ENCODE results near the gene PCSK5. TPM values are rescaled to one million over a fixed set of nuclear protein-coding genes. Genes with fewer than 3 reads are reported as not detected.

The PCSK5 gene
- total RNA-seq, 2 experiments from 2014 or later, result 0.76 TPM; not detected in 1

- no peak for TF ChIP-seq EZH2phosphoT487 (IDR thresholded peaks at IDR 0.05; ENCODE audit: borderline replicate concordance, low read depth, low read length)
- TF ChIP-seq, protein P1, sequence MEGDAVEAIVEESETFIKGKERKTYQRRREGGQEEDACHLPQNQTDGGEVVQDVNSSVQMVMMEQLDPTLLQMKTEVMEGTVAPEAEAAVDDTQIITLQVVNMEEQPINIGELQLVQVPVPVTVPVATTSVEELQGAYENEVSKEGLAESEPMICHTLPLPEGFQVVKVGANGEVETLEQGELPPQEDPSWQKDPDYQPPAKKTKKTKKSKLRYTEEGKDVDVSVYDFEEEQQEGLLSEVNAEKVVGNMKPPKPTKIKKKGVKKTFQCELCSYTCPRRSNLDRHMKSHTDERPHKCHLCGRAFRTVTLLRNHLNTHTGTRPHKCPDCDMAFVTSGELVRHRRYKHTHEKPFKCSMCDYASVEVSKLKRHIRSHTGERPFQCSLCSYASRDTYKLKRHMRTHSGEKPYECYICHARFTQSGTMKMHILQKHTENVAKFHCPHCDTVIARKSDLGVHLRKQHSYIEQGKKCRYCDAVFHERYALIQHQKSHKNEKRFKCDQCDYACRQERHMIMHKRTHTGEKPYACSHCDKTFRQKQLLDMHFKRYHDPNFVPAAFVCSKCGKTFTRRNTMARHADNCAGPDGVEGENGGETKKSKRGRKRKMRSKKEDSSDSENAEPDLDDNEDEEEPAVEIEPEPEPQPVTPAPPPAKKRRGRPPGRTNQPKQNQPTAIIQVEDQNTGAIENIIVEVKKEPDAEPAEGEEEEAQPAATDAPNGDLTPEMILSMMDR (conservative IDR thresholded peaks at IDR 0.05; ENCODE audit: low read length), result no peak
- Histone ChIP-seq H3K4me1 (ENCODE audit: insufficient read depth, low read length, poor library complexity, severe bottlenecking) (no peaks in the 10 kb centered on the region), H3K36me3 (ENCODE audit: insufficient read depth, low read length) (no peaks in the 10 kb centered on the region), H2AFZ (ENCODE audit: low read length) (no peak overlapping the region), H3K9me2 (ENCODE audit: insufficient read depth, low read length) (no peaks in the 10 kb centered on the region), H3K4me3 (ENCODE audit: low read depth, low read length, poor library complexity, severe bottlenecking) (no peak overlapping the region), H3K4me2 (ENCODE audit: low read length) (no peak overlapping the region), H3K9me3 (ENCODE audit: low read length) (no peaks in the 10 kb centered on the region), H3K27ac (ENCODE audit: low read depth, low read length, poor library complexity, severe bottlenecking) (no peak overlapping the region), H4K20me1 (ENCODE audit: insufficient read depth, low read length) (no peaks in the 10 kb centered on the region), H3K79me2 (ENCODE audit: insufficient read depth, low read depth, low read length) (no peaks in the 10 kb centered on the region)
- intact Hi-C loops (cut with micrococcal nuclease; ENCODE audit: unreplicated experiment), result no loop called here
- DNase-seq (ENCODE audit: low spot score), result no peak
- ChIA-PET POLR2A (interaction anchor here (1.5 kb wide), 1 partner anchor 8 kb away, joined by 4 read pairs; no protein-coding TSS in a partner anchor), CTCF (ENCODE audit: unreplicated experiment) (no interaction called here)
- BruUV-seq (replicated peaks), result no TSS peak
Measured at GRCh38 chr9:76161541-76161940, 271.1 kb downstream of the PCSK5 start.

GRCh38 chr9:76162086-76162730, 271.7 kb downstream of the PCSK5 start:
- CTCF ChIA-PET (ENCODE audit: unreplicated experiment), result no interaction called here
- Histone ChIP-seq H3K79me2 (ENCODE audit: insufficient read depth, low read depth, low read length) (no peaks in the 10 kb centered on the region), H3K4me1 (ENCODE audit: insufficient read depth, low read length, poor library complexity, severe bottlenecking) (no peaks in the 10 kb centered on the region), H3K36me3 (ENCODE audit: insufficient read depth, low read length) (no peaks in the 10 kb centered on the region), H3K27ac (ENCODE audit: low read depth, low read length, poor library complexity, severe bottlenecking) (no peak overlapping the region), H3K9me3 (ENCODE audit: low read length) (no peaks in the 10 kb centered on the region), H2AFZ (ENCODE audit: low read length) (no peak overlapping the region), H3K4me2 (ENCODE audit: low read length) (no peak overlapping the region), H3K4me3 (ENCODE audit: low read depth, low read length, poor library complexity, severe bottlenecking) (no peak overlapping the region), H4K20me1 (ENCODE audit: insufficient read depth, low read length) (no peaks in the 10 kb centered on the region), H3K9me2 (ENCODE audit: insufficient read depth, low read length) (no peaks in the 10 kb centered on the region)
- POLR2A ChIA-PET, result no interaction called here
- TF ChIP-seq, protein P1 (conservative IDR thresholded peaks at IDR 0.05; ENCODE audit: low read length), result no peak
- TF ChIP-seq EZH2phosphoT487 (IDR thresholded peaks at IDR 0.05; ENCODE audit: borderline replicate concordance, low read depth, low read length), result no peak
- no peak for DNase-seq (ENCODE audit: low spot score)
- BruUV-seq (replicated peaks), result no TSS peak
- intact Hi-C loops (cut with micrococcal nuclease; ENCODE audit: unreplicated experiment), result no loop called here

DNA sequence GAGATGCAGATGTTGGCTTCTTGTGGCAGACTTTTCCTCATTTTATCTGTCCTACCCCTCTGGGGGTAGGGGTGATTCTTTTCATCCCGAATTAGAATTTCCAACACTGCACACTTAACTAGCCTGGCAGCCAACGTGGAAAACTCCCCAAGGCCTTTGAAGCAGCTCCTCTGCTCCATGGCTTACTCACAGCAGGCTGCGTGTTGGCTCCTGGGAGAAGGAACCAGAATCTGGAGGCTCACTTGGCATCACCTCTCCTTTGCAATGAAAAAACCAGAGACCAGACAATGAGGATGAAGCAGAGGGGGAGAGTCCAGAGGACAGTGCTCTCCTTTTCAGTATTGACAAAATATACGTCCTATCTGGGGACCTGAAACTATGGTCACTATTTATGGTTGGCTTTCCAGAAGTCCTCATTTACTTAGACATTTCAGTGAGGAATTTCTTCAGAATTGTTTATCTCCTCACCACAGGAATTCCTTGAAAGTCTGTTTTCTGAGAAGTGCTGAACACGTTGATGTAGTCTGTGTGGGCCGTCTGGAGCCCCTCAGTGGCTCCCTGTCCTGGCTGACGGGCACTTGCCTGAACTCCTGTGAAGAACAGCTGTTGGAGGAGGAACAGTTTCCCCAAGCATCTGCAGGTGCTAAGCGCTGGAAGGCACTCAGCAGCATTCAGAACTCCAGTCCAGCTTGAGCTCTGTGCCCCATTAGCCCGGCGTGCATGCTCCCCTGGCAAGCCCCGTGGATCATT, 272.5 kb downstream of the PCSK5 start:
- CTCF ChIA-PET (ENCODE audit: unreplicated experiment), result no interaction called here
- Histone ChIP-seq H3K27ac (ENCODE audit: low read depth, low read length, poor library complexity, severe bottlenecking) (no peak overlapping the region), H3K9me2 (ENCODE audit: insufficient read depth, low read length) (no peaks in the 10 kb centered on the region), H3K79me2 (ENCODE audit: insufficient read depth, low read depth, low read length) (no peaks in the 10 kb centered on the region), H3K36me3 (ENCODE audit: insufficient read depth, low read length) (no peaks in the 10 kb centered on the region), H2AFZ (ENCODE audit: low read length) (no peak overlapping the region), H3K4me1 (ENCODE audit: insufficient read depth, low read length, poor library complexity, severe bottlenecking) (no peaks in the 10 kb centered on the region), H4K20me1 (ENCODE audit: insufficient read depth, low read length) (no peaks in the 10 kb centered on the region), H3K4me2 (ENCODE audit: low read length) (no peak overlapping the region), H3K9me3 (ENCODE audit: low read length) (no peaks in the 10 kb centered on the region), H3K4me3 (ENCODE audit: low read depth, low read length, poor library complexity, severe bottlenecking) (no peak overlapping the region)
- intact Hi-C loops (cut with micrococcal nuclease; ENCODE audit: unreplicated experiment), result no loop called here
- POLR2A ChIA-PET, result interaction anchor here (0.6 to 1.1 kb wide), 3 partner anchors 10 to 458 kb away, joined by 3 to 4 read pairs (median 3); no protein-coding TSS in a partner anchor
- no peak for TF ChIP-seq EZH2phosphoT487 (IDR thresholded peaks at IDR 0.05; ENCODE audit: borderline replicate concordance, low read depth, low read length)
- TF ChIP-seq, protein P1 (conservative IDR thresholded peaks at IDR 0.05; ENCODE audit: low read length), result no peak
- no peak for DNase-seq (ENCODE audit: low spot score)
- no TSS peak for BruUV-seq (replicated peaks)

All from OCI-LY7 (cell line).